AG09319 (cell line): ENCODE data around the gene SRD5A1.

Source experiments
- DNase-seq: peaks from one replicate; pipeline ENCODE4 v3.0.0-alpha.2; 2010; ENCODE audit warnings: low read depth; ENCODE audit errors: extremely low read depth
- TF ChIP-seq, protein P1 (sequence below): IDR thresholded peaks from 2 replicates; pipeline ENCODE4 v1.5.1; 2011; ENCODE audit warnings: low read depth, mild to moderate bottlenecking, inconsistent platforms, low read length, moderate library complexity

SRD5A1 gene

DNA sequence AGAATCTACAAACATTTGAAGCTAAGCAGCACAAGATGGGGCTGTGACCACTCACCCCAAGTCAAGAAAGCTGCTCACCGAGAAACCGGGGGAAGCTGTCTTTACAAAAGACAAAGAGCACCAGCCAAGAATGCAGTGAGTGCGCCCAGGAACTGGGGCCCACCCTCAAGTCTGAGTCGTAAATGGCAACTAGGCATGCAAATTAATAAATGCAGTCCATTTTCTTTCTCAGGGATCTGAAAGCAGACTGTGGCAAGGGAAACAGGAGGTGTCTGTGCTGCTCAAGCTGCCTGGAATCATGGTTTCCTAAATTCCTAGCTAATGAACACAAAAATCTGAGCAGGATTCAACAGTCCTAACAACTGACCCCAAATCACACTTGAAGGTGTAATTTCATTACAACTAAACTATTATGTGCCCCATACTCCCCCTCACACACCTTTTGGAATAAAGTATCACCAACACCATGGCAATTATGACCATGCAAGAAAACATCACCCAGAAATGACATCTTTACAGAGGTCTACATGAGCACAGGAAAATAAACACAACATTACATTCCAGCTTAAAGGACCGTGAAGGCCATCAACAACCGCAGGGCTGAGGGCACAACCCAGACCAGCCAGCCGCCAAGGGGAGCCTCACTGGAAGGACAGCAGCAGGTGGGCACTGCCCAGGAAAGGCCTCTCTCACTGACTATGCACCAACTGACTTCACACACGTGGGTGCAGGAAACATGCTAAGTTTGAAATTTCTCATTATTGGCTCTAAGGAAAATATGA is 18.0 kb upstream of the SRD5A1 start:
- no peak for DNase-seq
- TF ChIP-seq, protein P1, sequence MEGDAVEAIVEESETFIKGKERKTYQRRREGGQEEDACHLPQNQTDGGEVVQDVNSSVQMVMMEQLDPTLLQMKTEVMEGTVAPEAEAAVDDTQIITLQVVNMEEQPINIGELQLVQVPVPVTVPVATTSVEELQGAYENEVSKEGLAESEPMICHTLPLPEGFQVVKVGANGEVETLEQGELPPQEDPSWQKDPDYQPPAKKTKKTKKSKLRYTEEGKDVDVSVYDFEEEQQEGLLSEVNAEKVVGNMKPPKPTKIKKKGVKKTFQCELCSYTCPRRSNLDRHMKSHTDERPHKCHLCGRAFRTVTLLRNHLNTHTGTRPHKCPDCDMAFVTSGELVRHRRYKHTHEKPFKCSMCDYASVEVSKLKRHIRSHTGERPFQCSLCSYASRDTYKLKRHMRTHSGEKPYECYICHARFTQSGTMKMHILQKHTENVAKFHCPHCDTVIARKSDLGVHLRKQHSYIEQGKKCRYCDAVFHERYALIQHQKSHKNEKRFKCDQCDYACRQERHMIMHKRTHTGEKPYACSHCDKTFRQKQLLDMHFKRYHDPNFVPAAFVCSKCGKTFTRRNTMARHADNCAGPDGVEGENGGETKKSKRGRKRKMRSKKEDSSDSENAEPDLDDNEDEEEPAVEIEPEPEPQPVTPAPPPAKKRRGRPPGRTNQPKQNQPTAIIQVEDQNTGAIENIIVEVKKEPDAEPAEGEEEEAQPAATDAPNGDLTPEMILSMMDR: no peak

DNA sequence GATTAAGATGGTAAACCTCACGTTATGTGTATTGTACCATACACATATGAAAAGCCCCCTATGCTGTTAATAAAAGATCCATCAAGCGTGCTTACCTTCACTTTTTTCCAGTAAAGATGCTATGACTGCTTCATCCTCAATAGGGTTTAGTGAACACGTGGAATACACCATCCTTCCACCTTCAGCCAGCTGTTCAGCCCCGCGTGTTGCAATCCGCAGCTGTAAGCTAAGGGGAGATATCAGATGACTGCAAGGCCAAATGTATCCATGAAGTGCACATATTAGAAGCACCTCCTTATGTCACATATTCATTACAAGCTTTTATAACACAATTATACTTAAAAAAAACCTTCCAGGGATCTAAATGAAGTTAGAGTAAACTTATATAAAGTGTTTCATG is 16.6 kb upstream of the SRD5A1 start:
- TF ChIP-seq, protein P1: no peak
- DNase-seq: no peak

DNA sequence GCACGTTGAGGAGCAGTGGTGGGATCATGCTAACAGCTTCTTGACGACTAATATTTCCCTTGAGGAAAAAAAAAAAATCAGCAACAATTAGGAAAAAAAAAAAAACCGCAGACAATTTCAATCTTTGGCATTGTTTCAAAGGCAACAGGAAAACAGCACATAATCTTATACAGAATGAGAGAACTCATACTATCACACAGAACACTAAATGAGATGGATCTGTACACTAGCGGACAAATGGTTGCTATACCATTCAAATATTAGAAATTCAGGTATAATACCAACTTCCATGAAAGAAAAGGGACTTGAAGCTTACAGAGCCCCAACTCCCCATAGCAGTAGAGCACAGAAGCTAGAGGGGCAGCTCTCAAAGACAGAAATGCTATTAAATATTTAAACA is 10.0 kb upstream of the SRD5A1 start:
- DNase-seq: no peak
- TF ChIP-seq, protein P1: no peak

DNA sequence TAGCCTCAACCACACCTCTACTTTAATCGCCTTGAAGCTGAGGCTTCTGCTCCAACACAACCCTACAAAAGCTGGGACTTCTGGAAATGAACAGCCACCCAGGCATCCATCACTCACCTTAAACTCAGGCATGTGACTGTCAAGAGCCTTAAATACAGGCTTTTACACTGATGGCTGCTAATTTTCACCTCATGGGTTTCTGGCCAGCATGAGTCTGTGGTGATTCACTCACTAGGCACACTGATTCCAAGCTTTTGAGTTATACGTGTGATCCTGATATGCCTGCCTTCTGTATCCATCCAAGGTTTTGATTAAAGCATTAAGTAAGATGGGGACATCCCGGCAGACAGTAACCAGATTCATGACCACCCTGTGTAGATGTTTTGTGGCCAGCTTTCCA is 9.3 kb upstream of the SRD5A1 start:
- DNase-seq: no peak
- TF ChIP-seq, protein P1: no peak

DNA sequence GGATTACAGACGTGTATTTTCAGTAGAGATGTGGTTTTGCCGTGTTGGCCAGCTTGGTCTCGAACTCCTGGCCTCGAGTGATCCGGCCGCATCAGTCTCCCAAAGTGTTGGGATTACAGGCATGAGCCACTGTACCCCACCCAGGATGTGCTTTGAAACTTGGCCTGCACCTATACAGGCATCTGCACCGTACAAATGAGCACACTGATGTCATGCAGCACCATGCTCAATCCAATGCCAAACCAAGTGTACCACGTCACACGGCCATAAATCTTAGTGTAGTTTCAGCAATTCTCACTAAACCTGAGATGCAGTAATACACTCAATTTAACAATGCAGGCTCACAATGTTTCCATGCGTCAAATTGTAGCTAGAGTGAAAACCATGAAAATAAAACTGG is 6.7 kb upstream of the SRD5A1 start:
- TF ChIP-seq, protein P1: no peak
- DNase-seq: no peak

DNA sequence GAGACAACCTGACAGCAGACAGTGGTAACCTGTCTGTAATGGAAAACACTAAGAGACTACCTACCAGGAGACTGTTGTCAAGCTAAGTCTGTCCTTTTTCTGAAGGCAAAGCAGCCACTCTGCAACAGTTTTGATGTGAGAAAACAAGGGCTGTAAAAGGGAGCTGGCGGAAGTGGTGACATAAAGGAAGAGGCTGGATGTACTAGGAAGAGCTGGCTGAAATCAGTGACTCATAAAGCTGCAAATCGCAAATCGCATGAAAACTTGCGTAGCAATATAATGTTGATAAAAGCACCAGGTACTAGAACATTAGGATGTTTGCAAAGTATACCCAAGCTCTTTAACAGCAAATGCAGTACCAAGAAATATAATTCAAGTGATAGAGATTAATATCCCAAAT is 1.8 kb upstream of the SRD5A1 start:
- TF ChIP-seq, protein P1: no peak
- no peak for DNase-seq

DNA sequence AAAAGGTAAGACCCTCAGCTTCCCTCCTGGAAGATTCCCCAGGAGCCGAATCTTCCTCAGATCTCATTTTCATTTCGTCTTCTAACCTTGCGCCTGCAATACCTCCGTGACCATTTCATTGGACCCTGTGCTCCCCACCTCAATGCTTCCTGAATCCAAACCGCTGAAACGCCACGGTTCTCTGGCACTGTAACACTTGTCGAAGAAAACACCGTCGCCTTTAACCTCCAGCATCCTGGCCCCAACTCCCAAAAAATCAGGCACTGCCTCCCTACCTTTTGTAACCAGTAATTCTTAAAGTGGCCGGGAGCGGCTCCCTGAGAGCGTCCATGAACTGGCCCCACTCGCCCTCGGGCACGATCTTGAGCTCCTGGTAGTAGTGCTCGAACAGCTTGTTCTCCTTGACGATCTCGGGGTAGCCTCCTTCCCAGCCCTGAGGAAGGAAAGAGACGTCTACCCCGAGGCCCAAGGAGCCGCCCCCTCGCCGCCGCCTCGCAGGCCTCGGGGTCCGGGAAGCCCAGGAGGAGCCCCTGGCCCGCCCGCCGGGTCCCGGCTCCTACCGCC is 834 bp upstream of the SRD5A1 start:
- TF ChIP-seq, protein P1: peak; percentile 13
- no peak for DNase-seq
